ENCODE data around the gene FNTB. TPM values are rescaled to one million over a fixed set of nuclear protein-coding genes. Genes with fewer than 3 reads are reported as not detected.

FNTB gene
- total RNA-seq, 1 experiment from 2014 or later = 26.7 TPM

- Histone ChIP-seq H3K9ac (ENCODE audit: low read length) (no peak overlapping the region), H3K4me2 (ENCODE audit: low read length) (no peak overlapping the region), H3K36me3 (ENCODE audit: control insufficient read depth in 1 of 2, insufficient read depth in 2 of 2, low read length in 2 of 2) (peaks cover 14 to 18% of the 10 kb centered on the region in 2 experiments; a peak in 3 of 4 replicates), H3K79me2 (ENCODE audit: insufficient read depth, low read length) (peaks cover 17% of the 10 kb centered on the region), H4K20me1 (ENCODE audit: insufficient read depth) (no peaks in the 10 kb centered on the region), H3K27ac (ENCODE audit: low read depth, low read length) (no peak overlapping the region), H3K4me1 (ENCODE audit: control insufficient read depth in 1 of 2, insufficient read depth in 2 of 2, low read length in 2 of 2) (no peaks in the 10 kb centered on the region), H3K9me3 (ENCODE audit: control insufficient read depth in 1 of 2, insufficient read depth in 1 of 2, low read depth in 1 of 2, low read length in 2 of 2) (no peaks in the 10 kb centered on the region), H2AFZ (ENCODE audit: low read depth, low read length, poor library complexity, severe bottlenecking) (no peak overlapping the region), H3K27me3 (ENCODE audit: insufficient read depth, low read length) (no peaks in the 10 kb centered on the region), H3K9me2 (ENCODE audit: insufficient read depth) (no peaks in the 10 kb centered on the region), H3K4me3 (replicated peaks in 1 of 2; ENCODE audit: low read depth in 1 of 2, low read length in 2 of 2) (no peak overlapping the region)
- CTCF ChIA-PET = no interaction called here
- BruUV-seq (replicated peaks) = no TSS peak
- TF ChIP-seq CTCF (IDR thresholded peaks at IDR 0.05 in 2 of 3, conservative IDR thresholded peaks at IDR 0.05 in 1 of 3; ENCODE audit: borderline replicate concordance in 1 of 3, insufficient read depth in 1 of 3, low read depth in 2 of 3, low read length in 2 of 3) (no peak), ELF1 (IDR thresholded peaks at IDR 0.05; ENCODE audit: borderline replicate concordance, low read depth) (no peak), POLR2A (IDR thresholded peaks at IDR 0.05; ENCODE audit: borderline replicate concordance, extremely low read depth, insufficient read depth, insufficient read length) (no peak), TCF7L2 (IDR thresholded peaks at IDR 0.05; ENCODE audit: borderline replicate concordance, extremely low read depth, insufficient read depth, insufficient read length) (no peak), MAX (IDR thresholded peaks at IDR 0.05) (no peak), ZBTB33 (IDR thresholded peaks at IDR 0.05; ENCODE audit: extremely low read depth, insufficient replicate concordance, low read length) (no peak), FOSL1 (IDR thresholded peaks at IDR 0.05; ENCODE audit: low read depth) (no peak), YY1 (IDR thresholded peaks at IDR 0.05; ENCODE audit: extremely low read depth, insufficient replicate concordance, low read depth, low read length) (no peak), SIN3A (IDR thresholded peaks at IDR 0.05; ENCODE audit: low read depth) (no peak), EGR1 (IDR thresholded peaks at IDR 0.05; ENCODE audit: low read depth) (no peak), ZNF274 (IDR thresholded peaks at IDR 0.05; ENCODE audit: low read depth, low read length) (no peak), REST (IDR thresholded peaks at IDR 0.05; ENCODE audit: low read depth) (no peak)
- intact Hi-C loops (cut with micrococcal nuclease) = no loop called here
- no peak for DNase-seq (ENCODE audit: low read depth, low spot score)
- ATAC-seq = no peak
- RAD21 ChIA-PET (ENCODE audit: low non-redundant PET in 1 of 2, low total read pairs in 2 of 2, uncharacterized antibody in 2 of 2, unreplicated experiment in 2 of 2) = no interaction called here
- POLR2A ChIA-PET = no interaction called here
These were observed 90.6 kb downstream of the FNTB start for GRCh38 chr14:65077318-65077717.
